DND-41 (cell line): ENCODE results near the gene BLOC1S4.

Source experiments
- ATAC-seq: fragments of 200-7000 bp; cut with Tn5 transposase; 3 replicates; pipeline ENCODE4 v1.9.1; 2021; ENCODE audit warnings: low read depth; ENCODE audit not compliant: insufficient read depth
- DNase-seq: peaks from one replicate; pipeline ENCODE4 v3.0.0-alpha.2; 2020
- H2AFZ ChIP-seq: 2 replicates; pipeline ENCODE4 v1.6.0; 2012; ENCODE audit warnings: low read depth, low read length
- H3K27ac ChIP-seq: 2 replicates; pipeline ENCODE4 v1.5.1; 2012; ENCODE audit warnings: low read length, inconsistent platforms
- H3K27me3 ChIP-seq: fragments of 200-600 bp; sonication (generic); 2 replicates; pipeline ENCODE4 v1.6.0; 2012; ENCODE audit warnings: low read length, mild to moderate bottlenecking, inconsistent platforms; ENCODE audit not compliant: insufficient read depth, poor library complexity
- H3K36me3 ChIP-seq: 2 replicates; pipeline ENCODE4 v1.5.1; 2012; ENCODE audit warnings: low read length, inconsistent platforms; ENCODE audit not compliant: insufficient read depth
- H3K4me1 ChIP-seq: 2 replicates; pipeline ENCODE4 v1.5.1; 2012; ENCODE audit warnings: mild to moderate bottlenecking, low read length; ENCODE audit not compliant: insufficient read depth
- H3K4me2 ChIP-seq: 2 replicates; pipeline ENCODE4 v1.6.0; 2012; ENCODE audit warnings: mild to moderate bottlenecking, moderate library complexity, low read length, inconsistent platforms; ENCODE audit not compliant: insufficient read depth
- H3K4me3 ChIP-seq, 2 experiments: fragments of 200-600 bp in 1 of 2; shearing (Covaris generic) in 1 of 2; 2 replicates each; pipeline ENCODE4 v1.5.1; 2012 to 2016; ENCODE audit warnings: inconsistent platforms in 2 of 2, low read length in 2 of 2, mild to moderate bottlenecking in 2 of 2, low read depth in 1 of 2, moderate library complexity in 1 of 2
- H3K79me2 ChIP-seq: 2 replicates; pipeline ENCODE4 v1.6.0; 2012; ENCODE audit warnings: low read length, inconsistent platforms; ENCODE audit not compliant: insufficient read depth
- H3K9ac ChIP-seq: 2 replicates; pipeline ENCODE4 v1.6.0; 2012; ENCODE audit warnings: low read depth, mild to moderate bottlenecking, inconsistent platforms, low read length, moderate library complexity
- H3K9me3 ChIP-seq: 2 replicates; pipeline ENCODE4 v1.5.1; 2012; ENCODE audit warnings: low read length, moderate library complexity, mild to moderate bottlenecking, inconsistent platforms; ENCODE audit not compliant: insufficient read depth, severe bottlenecking
- H4K20me1 ChIP-seq: 2 replicates; pipeline ENCODE4 v1.6.0; 2012; ENCODE audit warnings: low read length; ENCODE audit not compliant: insufficient read depth
- EZH2 ChIP-seq: IDR thresholded peaks from 3 replicates; pipeline ENCODE4 v1.6.1; 2012; ENCODE audit warnings: borderline replicate concordance, low read depth, mild to moderate bottlenecking, moderate library complexity, low read length, inconsistent platforms; ENCODE audit not compliant: severe bottlenecking
- TF ChIP-seq, protein P1 (sequence below): IDR thresholded peaks from 2 replicates; pipeline ENCODE4 v1.5.1; 2012; ENCODE audit warnings: borderline replicate concordance, low read length, moderate library complexity, mild to moderate bottlenecking; ENCODE audit not compliant: poor library complexity, severe bottlenecking; ENCODE audit errors: extremely low read depth

BLOC1S4 gene

GRCh38 chr4:6765703-6766102, 49.7 kb downstream of the BLOC1S4 start:
- no peak overlapping the region for H3K9ac ChIP-seq
- no peak overlapping the region for H2AFZ ChIP-seq
- H3K36me3 ChIP-seq: no peaks in the 10 kb centered on the region
- DNase-seq (no peak), ATAC-seq (no peak)
- H3K4me2 ChIP-seq: no peak overlapping the region
- H3K79me2 ChIP-seq: no peaks in the 10 kb centered on the region
- no peaks in the 10 kb centered on the region for H3K9me3 ChIP-seq
- TF ChIP-seq, protein P1, sequence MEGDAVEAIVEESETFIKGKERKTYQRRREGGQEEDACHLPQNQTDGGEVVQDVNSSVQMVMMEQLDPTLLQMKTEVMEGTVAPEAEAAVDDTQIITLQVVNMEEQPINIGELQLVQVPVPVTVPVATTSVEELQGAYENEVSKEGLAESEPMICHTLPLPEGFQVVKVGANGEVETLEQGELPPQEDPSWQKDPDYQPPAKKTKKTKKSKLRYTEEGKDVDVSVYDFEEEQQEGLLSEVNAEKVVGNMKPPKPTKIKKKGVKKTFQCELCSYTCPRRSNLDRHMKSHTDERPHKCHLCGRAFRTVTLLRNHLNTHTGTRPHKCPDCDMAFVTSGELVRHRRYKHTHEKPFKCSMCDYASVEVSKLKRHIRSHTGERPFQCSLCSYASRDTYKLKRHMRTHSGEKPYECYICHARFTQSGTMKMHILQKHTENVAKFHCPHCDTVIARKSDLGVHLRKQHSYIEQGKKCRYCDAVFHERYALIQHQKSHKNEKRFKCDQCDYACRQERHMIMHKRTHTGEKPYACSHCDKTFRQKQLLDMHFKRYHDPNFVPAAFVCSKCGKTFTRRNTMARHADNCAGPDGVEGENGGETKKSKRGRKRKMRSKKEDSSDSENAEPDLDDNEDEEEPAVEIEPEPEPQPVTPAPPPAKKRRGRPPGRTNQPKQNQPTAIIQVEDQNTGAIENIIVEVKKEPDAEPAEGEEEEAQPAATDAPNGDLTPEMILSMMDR: no peak
- TF ChIP-seq EZH2: no peak
- H3K27me3 ChIP-seq: peaks cover 4% of the 10 kb centered on the region
- peaks cover 11% of the 10 kb centered on the region for H3K4me1 ChIP-seq
- no peak overlapping the region for H3K27ac ChIP-seq
- no peak overlapping the region for H3K4me3 ChIP-seq
- H4K20me1 ChIP-seq: no peaks in the 10 kb centered on the region
